H1 (cell line): ENCODE data around the gene CASP4.

ENCODE experiments used
- ATF2 ChIP-seq: IDR thresholded peaks from 2 replicates; pipeline ENCODE4 v1.6.1; 2012; ENCODE audit warnings: low read length, inconsistent platforms
- CTCF ChIP-seq, 3 experiments: IDR thresholded peaks; 1 replicate in 2 of 3; 2 replicates in 1 of 3; pipeline versions ENCODE4 v1.5.1 to v1.6.1; 2011; ENCODE audit warnings: low read length in 3 of 3, mild to moderate bottlenecking in 3 of 3, inconsistent platforms in 2 of 3, low read depth in 1 of 3, moderate library complexity in 1 of 3; ENCODE audit not compliant: insufficient read depth in 1 of 3; ENCODE audit errors: control extremely low read depth in 1 of 3
- EZH2 ChIP-seq: fragments of 200-600 bp; sonication (generic); IDR thresholded peaks from 2 replicates; pipeline ENCODE4 v1.7.1; 2012; ENCODE audit warnings: low read depth, mild to moderate bottlenecking, moderate library complexity, low read length, inconsistent platforms; ENCODE audit not compliant: severe bottlenecking
- FOSL1 ChIP-seq: IDR thresholded peaks from 2 replicates; pipeline ENCODE4 v1.6.1; 2011; ENCODE audit warnings: mild to moderate bottlenecking, low read depth, low read length, moderate library complexity; ENCODE audit not compliant: insufficient read depth
- GABPA ChIP-seq: IDR thresholded peaks from 2 replicates; pipeline ENCODE4 v1.6.1; 2011; ENCODE audit warnings: mild to moderate bottlenecking, low read length, moderate library complexity, borderline replicate concordance; ENCODE audit not compliant: insufficient read depth
- MAFK ChIP-seq: IDR thresholded peaks from 2 replicates; pipeline ENCODE4 v1.6.1; 2012; ENCODE audit warnings: low read depth, mild to moderate bottlenecking, improper control_type of control experiment, low read length
- POLR2A ChIP-seq, 2 experiments: IDR thresholded peaks; 1 replicate in 1 of 2; 2 replicates in 1 of 2; pipeline ENCODE4 v1.6.1; 2011; ENCODE audit warnings: low read depth in 2 of 2, low read length in 2 of 2, mild to moderate bottlenecking in 2 of 2; ENCODE audit errors: control extremely low read depth in 1 of 2
- RAD21 ChIP-seq, 2 experiments: IDR thresholded peaks in 1 of 2; conservative IDR thresholded peaks in 1 of 2; 2 replicates each; pipeline ENCODE4 v1.6.1; 2011; ENCODE audit warnings: low read depth in 2 of 2, low read length in 2 of 2, improper control_type of control experiment in 1 of 2, inconsistent platforms in 1 of 2, mild to moderate bottlenecking in 1 of 2, moderate library complexity in 1 of 2
- SIX5 ChIP-seq: IDR thresholded peaks from 2 replicates; pipeline ENCODE4 v1.6.1; 2011; ENCODE audit warnings: mild to moderate bottlenecking, low read depth, low read length
- SRF ChIP-seq: IDR thresholded peaks from 2 replicates; pipeline ENCODE4 v1.6.1; 2011; ENCODE audit warnings: mild to moderate bottlenecking, low read depth, low read length, moderate library complexity
- TAF1 ChIP-seq: IDR thresholded peaks from 2 replicates; pipeline ENCODE4 v1.6.1; 2011; ENCODE audit warnings: mild to moderate bottlenecking, low read depth, low read length
- TEAD4 ChIP-seq: IDR thresholded peaks from 2 replicates; pipeline ENCODE4 v1.6.1; 2012; ENCODE audit warnings: low read depth, low read length, inconsistent platforms, mixed read lengths

- TF ChIP-seq TAF1 (no peak), EZH2 (no peak), ATF2 (no peak), SIX5 (no peak), MAFK (no peak), CTCF (IDR thresholded peaks at IDR 0.05; ENCODE audit: control extremely low read depth in 1 of 3, insufficient read depth in 1 of 3, low read depth in 1 of 3, low read length in 3 of 3) (no peak), RAD21 (IDR thresholded peaks at IDR 0.05 in 1 of 2, conservative IDR thresholded peaks at IDR 0.05 in 1 of 2; ENCODE audit: low read depth in 2 of 2, low read length in 2 of 2) (no peak), FOSL1 (no peak), POLR2A (IDR thresholded peaks at IDR 0.05; ENCODE audit: control extremely low read depth in 1 of 2, low read depth in 2 of 2, low read length in 2 of 2) (no peak), TEAD4 (no peak), GABPA (no peak), SRF (no peak)
Observed at GRCh38 chr11:104895634-104896033, 72.7 kb downstream of the CASP4 start.
